ENCODE results near the gene B4GAT1.
"Not testable (repeated sequence)": the region's sequence is repeated elsewhere in the genome, so short reads cannot be mapped to it uniquely, and the experiment has no call there.

The B4GAT1 gene

DNA sequence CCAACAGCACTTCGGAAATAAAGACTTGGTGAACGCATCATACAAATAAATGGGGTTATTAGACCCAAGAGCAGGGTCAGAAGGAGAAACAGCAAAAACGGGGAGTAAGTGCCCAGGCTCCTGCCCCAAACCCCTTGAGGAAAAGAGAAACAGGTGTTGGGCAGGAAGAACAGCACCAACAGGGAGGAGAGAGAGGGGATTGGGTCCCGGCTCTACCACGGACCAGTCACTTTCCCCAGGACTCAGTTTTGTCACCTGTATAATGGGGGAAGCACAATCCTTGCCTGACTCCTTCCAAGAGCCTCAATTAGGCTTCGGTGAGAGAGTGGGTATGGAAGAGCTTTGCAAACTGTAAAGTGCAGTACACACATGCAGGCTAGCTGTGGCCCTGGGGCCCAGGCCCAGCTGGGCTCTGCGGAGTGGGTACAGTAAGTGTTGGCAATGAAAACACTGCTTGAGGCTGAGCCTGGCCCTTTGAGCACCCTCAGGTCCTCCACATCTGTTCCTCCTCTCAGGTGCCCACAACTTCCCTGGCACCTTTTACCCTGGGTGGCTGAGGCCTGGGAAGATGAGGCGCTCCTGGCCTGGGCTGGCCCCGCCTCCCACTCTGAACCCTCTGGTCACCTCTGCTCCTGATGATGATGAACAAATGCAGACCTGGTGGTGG lies 15.2 kb upstream of the B4GAT1 start:
- FAIRE-seq, result no peak

DNA sequence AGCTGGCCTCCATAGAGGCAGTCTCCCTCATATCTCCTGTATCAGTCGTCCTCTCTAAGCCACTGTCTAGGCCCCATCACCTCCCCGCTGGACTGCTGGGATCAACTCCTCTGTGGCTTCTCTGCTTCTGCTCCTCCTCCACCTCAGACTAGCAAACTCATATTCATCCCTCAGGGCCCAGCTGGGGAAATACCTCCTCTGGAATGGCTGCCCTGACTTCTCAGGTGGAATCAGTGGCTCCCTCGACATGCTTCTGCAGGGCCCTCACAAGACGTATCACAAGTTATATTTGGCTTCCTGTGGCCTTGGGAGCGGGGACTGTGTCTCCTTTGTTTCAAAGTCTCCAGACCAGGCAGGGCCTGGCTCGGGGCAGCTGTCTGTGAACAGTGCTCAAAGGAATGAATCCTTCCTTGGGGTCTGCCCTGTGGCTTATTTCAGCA lies 14.1 kb upstream of the B4GAT1 start:
- no peak for FAIRE-seq

DNA sequence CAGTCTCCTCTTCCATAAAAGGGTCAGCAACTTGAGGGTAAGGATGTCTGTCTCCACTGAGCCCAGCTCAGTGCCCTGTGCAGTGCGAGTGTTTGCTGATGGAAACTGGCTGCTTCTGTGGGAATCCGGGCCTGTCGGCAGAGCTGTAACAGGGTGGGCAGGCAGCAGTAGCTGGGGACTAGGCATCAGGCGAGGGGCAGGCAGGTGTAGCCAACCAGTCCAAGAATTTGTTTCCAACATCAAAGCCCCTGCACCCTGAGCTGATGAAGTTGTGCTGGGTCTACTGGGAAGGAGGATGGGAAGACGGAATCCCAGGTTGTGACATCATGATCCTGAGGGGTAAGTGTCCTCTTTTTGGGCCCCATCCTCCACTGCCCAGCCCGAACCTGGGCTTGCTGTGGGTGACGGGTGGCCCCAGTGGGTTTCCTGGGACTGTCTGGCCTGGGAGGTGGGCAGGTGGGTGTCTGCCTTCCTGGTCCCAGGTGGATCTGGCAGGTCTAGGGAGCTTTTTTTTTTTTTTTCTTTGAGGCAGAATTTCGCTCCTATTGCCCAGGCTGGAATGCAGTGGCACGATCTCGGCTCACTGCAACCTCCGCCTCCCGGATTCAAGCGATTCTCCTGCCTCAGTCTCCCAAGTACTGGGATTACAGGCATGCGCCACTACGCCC lies 13.1 kb upstream of the B4GAT1 start:
- FAIRE-seq, result no peak

DNA sequence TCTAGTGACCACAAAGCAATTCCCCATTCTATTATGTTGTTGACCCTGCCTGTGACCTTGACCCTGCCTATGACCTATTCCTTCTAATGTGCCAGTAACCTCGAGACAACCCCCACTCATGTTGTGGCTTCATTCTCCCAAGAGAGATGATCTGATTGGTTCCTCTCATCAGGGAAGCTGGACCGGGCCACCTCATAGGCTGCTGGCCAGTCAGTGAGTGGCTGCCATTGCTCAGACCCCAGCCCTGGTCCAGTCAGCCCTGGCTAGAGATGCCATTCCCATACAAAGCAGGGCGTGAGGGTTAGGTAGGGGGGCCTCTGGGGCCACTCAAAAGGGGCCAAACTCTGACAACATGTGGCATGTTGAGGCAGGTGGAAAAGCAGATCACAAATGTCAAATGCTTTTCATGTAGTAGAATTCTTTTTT lies 12.2 kb upstream of the B4GAT1 start:
- FAIRE-seq, result no peak

DNA sequence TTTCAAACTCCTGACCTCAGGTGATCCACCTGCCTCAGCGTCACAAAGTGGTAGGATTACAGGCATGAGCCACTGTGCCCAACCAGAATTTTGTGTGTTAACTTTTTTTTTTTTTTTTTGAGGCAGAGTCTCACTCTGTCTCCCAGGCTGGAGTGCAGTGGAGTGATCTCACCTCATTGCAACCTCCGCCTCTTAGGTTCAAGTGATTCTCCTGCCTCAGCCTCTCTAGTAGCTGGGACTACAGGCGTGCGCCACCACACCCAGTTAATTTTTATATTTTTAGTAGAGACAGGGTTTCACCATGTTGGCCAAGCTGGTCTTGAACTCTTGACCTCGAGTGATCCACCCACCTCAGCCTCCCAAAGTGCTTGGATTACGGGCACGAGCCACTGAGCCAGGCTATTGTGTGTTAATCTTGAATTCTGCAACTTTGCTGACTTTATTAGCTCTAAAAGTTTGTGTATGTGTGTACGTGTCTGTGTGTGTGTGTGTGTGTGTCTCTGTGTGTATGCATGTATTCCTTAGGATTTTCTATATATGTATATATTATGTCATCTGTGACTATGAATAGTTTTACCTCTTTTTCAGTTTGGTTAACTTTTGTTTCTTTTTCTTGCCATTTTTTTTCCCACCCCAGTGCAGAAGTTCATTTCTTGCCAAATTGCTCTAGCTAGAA lies 3.3 kb upstream of the B4GAT1 start:
- not testable (repeated sequence) for FAIRE-seq

DNA sequence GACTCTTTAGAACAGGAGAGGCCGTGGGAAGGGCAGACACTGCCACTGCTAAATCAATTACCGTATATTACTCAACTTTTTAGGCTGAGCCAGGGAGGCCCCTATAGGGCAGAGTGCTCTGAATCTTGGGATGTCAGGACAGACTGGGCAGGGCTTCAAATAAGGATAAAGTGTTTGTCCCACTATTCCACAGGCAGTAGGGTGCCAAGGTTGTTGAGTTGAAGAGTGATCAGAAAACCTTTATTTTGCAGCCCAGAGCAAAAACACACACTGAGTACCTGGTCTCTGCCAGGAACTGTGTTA lies 1.6 kb upstream of the B4GAT1 start:
- FAIRE-seq, result no peak

DNA sequence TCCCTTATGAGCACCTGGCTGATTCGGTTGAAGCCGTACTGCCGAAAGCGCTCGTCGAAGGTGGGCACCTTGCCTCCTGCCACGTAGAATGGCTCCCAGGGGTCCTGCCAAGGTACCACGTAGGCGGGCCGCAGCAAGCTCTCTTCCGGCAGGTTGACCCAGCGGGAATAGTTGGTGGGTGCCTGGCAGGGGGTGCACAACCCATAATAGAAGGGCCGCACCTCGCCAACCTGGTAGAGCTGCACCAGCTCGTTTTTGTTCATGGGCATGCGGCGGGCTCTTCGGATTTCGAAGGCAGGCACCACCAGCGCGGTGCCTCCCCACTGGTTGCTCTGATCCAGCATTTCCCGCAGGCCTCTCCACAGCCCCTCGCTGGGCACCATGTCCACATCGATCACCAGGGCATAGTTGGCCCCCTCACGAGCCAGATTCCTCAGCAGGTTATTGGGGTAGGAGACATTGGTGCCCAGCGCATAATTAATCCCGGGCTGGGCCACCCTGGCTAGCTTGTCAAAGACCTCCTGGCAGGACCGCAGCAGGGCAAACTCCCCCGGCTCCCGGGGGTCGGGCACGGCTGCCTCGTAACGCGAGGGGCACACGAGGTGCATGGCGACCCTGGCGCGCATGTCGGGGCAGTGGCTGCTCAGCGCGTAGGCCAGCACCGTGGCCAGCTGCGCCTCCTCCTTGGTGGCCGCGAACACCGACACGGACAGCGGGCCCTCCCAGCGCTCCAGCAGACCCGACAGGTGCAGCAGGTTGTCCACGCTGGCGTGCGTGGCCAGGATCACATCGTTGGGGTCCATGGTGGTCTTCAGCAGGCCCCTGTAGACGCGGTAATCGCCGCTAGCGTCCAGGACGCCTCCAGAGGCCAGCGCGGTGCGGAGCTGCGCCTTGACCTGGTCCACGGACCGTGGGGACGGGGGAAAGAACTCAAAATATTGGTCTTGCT lies 679 bp downstream of the B4GAT1 start:
- no peak for FAIRE-seq

DNA sequence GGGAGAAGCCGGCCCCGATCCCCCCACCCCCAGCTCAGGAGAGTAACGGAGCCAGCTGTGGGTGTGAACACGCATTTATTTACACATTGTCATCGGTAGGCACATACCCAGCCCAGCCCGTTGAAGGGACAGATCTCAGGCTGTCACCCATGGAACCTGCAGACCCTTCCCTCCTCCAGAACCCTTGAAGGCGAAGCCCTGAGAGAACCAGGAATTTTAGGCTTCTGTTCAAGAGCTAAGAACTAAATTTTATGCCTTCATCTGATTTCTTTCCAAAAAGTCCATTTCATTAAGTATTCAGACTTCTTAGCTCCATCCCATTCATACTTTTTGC lies 2.1 kb downstream of the B4GAT1 start:
- FAIRE-seq, result no peak

DNA sequence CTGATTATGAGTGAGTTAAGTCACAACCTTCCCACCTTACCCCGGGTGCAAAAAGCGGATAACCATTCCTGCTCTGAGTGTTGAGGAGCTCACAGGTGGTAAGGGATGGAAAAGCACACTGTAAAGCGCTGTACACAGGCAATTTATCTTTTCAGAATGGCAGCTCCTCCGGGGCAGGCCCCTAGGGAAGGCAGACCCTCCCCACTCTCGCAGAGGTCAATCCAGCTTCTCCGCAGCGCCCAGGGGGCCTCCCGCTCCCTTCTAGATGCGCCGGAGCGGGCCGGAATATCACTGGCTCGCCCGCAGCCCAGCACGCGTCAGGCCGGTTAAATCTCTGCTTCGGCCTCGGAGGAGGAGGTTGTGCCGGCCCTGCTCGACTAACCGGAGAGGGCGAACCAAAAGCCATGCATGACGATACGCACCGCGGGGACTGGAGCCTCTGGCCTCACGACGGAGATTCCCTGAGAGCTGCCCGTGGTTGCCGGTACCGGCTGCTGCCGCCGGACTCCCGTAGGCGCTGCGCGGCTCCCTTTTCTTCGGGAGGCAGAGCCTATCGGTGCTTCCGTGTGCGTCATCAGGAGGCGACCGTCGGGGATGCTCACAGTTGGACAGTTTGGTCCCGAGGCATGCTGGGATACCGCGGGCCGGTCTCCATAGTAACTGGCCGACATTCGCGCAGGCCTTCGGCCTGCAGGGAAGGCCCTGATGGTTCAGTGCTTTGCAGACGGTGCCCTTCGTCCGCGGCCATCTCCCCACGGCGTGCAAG lies 2.7 kb downstream of the B4GAT1 start, which contains the start of gene BRMS1:
Gene BRMS1 (minus strand): TSS at position 555 of the 766 bp plus-strand sequence. CDS start 2,870 bp downstream, outside the sequence.
- no peak for FAIRE-seq

DNA sequence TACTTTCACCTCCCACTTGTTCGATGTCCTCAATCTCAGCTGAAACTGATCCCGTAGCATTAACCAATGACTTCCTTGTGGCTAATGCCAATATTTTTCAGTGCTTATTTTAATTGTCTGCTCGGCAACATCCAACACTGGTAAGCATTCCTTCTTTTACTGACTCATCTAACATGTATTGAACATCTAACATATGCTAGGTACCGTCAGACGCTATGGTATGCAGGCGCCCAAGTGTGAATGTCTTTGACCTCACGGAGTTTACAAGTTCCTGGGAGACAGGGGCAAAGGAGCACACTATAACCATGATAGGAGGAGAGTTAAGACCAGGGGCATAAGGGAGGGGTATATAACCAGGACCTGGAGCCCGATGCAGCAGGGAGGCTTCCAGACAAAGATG lies 4.3 kb downstream of the B4GAT1 start:
- FAIRE-seq, result no peak

DNA sequence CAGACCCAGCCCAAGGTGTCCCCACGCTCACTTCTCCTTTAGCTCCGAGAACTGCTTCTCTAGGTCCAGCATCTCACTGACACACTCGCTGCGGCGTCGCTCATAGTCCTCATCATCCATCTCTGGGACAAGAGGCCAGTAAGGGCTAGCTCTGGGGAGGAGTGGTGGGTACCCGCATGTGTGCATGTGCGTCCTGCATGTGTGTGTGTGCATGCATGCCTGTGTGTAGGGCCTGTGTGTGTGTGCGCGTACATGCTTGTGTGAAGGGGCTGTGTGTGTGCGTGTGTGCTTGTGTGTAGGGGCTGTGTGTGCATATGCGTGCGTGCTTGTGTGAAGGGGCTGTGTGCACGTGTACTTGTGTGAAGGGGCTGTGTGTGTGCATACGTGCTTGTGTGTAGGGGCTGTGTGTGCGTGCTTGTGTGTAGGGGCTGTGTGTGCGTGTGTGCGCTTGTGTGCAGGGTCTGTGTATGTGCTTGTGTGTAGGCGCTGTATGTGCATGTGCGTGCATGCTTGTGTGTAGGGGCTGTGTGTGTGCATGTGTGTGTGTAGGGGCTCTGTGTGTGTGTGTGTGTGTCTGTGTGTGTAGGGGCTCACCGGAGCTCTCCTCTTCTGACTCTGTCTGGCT lies 5.8 kb downstream of the B4GAT1 start:
- FAIRE-seq, result no peak

DNA sequence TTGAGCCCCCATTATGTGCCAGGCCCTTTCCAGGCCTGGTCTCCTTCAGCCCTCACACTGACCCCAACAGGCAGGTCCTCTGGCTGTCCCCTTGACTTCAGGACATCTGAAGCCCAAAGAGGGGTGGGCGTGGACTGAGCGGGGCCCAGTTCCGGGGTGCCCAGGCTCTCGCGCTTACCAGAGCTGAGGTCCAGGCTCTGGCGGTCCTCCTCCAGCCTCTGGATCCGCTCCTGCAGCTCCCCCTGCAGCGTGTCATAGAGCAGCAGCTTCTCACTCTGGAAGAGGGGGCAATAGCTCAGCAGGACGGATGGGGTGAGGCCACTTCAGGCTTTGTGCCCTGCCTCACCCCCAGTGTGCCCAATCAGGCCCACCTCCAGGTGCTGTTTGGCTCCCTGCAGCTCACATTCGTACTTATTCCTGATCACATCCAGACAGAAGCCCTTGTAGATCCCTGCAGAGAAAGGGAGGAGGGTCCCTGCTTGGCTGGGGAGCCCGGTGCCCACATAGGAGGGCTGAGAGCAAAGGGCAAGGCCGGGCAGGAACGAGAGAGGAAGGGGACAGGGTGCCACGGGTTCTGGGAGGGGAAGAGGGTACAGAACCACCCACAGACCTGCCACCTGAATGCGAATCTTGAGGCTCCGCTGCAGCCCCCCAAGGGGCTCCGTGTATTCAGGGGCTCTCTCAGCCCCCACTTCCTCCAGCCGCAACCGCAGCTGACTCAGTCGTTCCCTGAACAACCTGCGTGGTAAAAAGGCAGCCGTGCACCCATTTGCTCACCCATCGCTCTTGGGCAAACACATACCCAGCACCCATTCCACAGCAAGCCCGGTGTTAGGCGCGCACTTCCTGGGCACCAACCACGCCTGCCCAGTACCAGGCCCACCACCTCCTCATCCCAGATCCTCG lies 6.6 kb downstream of the B4GAT1 start:
- FAIRE-seq, result no peak

DNA sequence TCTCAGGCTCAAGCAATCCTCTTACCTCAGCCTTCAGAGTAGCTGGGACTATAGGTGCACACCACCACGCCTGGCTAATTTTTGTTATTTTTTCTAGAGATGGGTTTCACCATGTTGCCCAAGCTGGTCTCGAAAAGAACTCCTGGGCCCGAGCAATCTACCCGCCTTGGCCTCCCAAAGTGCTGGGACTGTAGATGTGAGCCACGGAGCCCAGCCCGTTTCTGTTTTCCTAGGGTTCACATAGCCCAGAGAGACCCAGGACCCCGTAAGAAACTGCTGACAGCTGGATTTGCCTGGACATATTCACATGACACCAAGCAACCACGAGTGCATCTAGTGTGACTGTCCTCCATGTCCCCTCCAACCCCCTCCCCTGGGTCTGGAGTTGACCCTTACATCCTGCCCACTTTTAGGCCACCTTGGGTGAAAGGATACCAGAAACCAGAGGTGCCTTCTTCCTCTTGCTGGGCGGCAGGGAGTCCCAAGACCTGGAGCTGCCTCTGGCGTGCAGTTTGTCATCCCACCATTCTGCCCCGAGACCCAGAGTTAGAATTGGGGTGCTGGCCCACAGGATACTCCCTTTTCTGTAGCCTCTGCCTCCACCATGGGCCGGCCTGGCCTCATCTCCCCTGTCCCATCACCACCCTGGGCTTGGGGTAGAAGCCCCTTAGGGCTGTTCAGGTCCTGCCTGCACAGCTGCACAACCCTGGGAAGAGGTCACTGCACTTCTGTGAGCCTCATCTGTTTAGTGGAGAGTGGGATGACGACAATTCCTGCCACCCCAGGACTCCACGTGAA lies 7.5 kb downstream of the B4GAT1 start:
- no peak for FAIRE-seq

DNA sequence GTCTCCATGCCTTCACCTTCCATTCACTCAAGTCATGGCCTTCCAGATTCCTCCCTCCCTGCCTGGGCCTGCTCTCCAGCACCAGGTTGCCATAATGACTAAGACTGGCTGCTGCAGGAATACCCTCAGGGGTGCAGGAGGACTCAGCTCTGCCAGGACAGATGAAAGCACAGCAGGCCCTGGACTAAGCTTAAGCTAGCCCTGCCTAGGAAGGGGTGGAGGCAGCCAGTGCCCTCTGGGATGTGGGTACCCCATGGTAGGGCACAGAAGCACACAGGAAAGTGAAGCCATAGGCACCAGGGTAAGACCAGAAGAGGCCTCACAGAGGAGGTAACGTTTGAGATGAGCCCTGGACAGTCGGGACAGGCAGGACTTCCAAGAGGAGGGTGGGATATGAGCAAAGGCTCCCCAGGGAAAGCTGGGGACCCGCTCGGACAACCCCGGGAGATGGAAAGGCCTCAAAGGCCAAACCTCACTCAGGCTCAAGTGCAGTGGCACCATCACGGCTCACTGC lies 8.2 kb downstream of the B4GAT1 start:
- no peak for FAIRE-seq

DNA sequence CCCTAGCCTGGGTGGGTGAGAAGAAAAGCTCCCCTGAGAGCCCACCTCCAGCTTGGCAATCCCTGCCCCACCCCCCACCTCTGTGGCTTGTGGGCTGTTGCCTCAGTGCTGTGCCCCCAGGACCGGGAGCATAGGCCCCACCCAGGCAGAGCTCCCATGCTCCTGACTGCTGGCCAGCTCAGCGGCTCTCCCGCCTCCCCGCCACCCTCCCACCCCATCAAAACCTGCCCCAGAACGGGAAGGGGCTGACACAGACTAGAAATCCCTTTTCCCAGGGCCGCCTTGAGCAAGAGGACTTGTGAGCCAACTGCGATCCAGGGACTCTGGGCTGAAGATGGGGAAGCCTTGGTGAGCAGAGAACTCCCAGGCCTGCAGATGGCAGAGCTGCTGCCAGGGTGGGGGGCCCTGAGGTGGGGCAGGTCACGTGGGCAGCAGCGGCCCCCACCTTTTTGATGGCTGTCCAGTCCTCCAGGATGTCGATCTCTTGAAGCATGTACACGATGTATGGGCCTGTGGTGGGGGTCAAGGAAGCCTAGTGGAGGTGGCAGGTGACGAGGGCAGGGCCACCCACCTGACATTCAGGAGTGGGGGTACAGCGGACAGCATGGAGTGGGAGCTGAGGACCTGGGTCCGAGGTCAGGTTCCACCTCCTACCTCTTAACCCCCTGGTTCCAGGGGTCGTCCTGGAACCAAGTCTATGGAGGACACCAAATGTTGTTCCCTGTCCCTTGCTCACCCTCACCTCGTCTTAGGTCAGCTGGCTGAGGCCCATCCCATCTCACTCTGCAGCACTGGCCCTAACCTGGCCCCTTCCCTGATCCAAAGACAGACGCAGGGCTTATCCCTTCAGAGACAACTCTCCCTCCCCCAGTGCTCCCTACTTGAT lies 8.9 kb downstream of the B4GAT1 start:
- FAIRE-seq, result no peak

DNA sequence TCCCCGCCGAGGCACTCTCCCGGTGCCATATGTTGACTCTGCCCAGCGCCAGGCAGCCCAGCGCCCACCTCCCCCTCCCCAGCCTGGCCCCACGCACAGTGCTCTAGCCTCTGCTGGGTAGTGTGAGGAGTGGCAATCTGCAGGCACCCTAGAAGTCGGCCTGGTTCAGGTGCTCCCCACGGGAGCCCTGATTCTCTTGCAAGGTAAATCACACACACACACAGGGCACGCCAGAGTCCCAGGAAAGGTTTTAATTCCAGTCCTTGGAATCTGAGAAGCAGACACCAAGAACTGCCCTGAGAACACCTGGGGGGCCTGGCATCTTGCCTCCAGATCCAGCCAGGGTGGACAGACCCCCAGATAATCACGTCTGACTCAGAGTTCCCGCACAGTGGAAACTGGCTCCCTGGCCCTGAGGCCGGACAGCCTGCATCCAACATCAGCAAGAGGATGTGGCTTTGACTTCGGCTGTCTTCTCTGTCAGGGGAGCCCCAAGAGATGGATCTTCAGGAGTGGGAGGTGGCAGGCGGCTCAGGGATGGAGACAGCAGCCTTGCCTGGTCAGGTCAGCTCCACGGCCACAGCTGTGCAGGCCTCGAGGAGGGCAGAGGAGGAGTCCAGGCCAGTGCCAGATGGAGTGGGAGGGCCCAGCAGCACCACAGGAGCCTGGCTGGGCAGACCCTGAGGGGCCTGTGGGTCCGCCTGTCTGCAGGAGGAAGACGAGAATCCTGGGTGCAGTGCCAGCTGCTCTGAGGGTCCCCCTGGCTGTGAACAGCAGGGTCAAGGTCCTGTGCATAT lies 10.1 kb downstream of the B4GAT1 start:
- no peak for FAIRE-seq

DNA sequence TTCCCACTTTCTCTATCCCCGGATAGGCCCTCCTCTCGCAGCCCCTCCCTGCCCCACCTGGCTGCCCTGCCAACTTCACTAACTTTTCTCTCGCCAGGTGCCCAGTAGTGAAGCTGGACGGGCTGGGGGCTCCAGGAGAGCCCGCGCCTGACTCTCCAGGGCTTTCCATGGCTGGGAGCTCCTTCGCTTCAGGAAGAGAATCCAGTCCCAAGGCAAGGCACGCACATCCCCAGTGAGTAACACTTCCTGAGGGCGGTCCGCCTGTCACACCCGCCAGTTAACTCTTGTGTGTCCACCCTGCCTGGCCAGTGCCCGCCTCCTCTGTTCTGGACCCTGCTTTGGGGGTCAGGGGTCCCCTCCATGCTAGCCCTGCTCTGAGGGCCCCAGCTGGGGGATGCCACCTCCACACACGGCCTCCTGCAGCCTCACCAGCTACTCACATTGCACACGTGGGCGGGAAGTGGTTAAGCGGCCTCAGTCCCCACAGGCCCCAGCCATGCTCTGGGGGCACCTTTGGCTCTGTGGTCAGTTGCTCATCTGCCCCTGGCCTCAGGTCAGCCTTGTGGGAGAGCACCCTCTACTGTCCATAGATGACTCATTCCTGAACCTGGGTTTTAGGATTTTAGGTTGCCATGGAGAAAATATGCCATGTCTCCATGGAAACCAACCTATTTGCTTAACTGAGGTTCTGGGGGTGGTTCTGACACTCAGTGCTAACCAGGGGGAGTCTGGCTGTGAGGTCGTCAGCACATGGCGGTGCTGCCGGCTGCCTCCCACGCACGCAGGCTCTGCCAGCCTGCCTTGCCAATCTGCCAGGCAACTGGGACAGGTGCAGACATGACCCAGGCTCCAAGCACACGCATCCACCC lies 11.0 kb downstream of the B4GAT1 start, which contains the start of gene RIN1:
Gene RIN1 (minus strand): TSS at position 201 of the 869 bp plus-strand sequence. CDS start 32 bp downstream, at position 169.
- FAIRE-seq, result no peak

Data from colon (tissue), 2 donors.